Panc1 (cell line): ENCODE data around the gene POLK. TPM values are rescaled to one million over a fixed set of nuclear protein-coding genes. Genes with fewer than 3 reads are reported as not detected.

Experiments
- ATAC-seq: fragments of 200-7000 bp; cut with Tn5 transposase; 2 replicates; pipeline ENCODE4 v1.9.1; 2020; ENCODE audit warnings: mild to moderate bottlenecking, moderate library complexity
- BruUV-seq: library from RNA; stranded (reverse); fragments of 400-500 nt; replicated peaks from 2 replicates; lab custom pipeline; 2021; lab: Mats Ljungman, UMichigan
- CTCF ChIA-PET: fragments of 300-600 bp; sonication (Branson Sonifier 250); formaldehyde crosslinking; loops from one replicate; lab custom pipeline; 2022; ENCODE audit warnings: antibody characterized with exemption; lab: Charles Lee
- POLR2A ChIA-PET: fragments of 300-600 bp; sonication (Branson Sonifier 250); formaldehyde crosslinking; loops from one replicate; lab custom pipeline; 2022; ENCODE audit warnings: antibody characterized with exemption; lab: Charles Lee
- DNase-seq: peaks from one replicate; pipeline ENCODE4 v3.0.0-alpha.2; 2010; ENCODE audit warnings: low read depth, low spot score
- H3K27ac ChIP-seq: 2 replicates; pipeline ENCODE4 v1.5.1; 2011; ENCODE audit warnings: mild to moderate bottlenecking, low read length, inconsistent platforms
- H3K27me3 ChIP-seq: fragments of 200-500 bp; sonication (Bioruptor generic); 2 replicates; pipeline ENCODE4 v1.6.0; 2014; ENCODE audit warnings: low read length, inconsistent platforms; ENCODE audit not compliant: control insufficient read depth, insufficient read depth
- H3K36me3 ChIP-seq: fragments of 200-500 bp; sonication (Bioruptor generic); 2 replicates; pipeline ENCODE4 v1.5.1; 2014; ENCODE audit warnings: inconsistent platforms, mild to moderate bottlenecking, low read length, moderate library complexity; ENCODE audit not compliant: control insufficient read depth, insufficient read depth
- H3K4me1 ChIP-seq: 2 replicates; pipeline ENCODE4 v1.5.1; 2011; ENCODE audit warnings: inconsistent platforms, mild to moderate bottlenecking, low read length, moderate library complexity; ENCODE audit not compliant: control insufficient read depth, insufficient read depth
- H3K4me3 ChIP-seq, 2 experiments: 2 replicates each; pipeline ENCODE4 v1.5.1; 2011 to 2012; ENCODE audit warnings: low read depth in 2 of 2, low read length in 2 of 2, mild to moderate bottlenecking in 2 of 2, inconsistent platforms in 1 of 2, moderate library complexity in 1 of 2
- H3K9me3 ChIP-seq: fragments of 200-500 bp; sonication (Bioruptor generic); 2 replicates; pipeline ENCODE4 v1.5.1; 2014; ENCODE audit warnings: low read depth, mild to moderate bottlenecking, inconsistent platforms, low read length, moderate library complexity; ENCODE audit not compliant: control insufficient read depth, insufficient read depth
- CTCF ChIP-seq: fragments of 450-650 bp; IDR thresholded peaks from 2 replicates; pipeline ENCODE4 v1.5.1; 2017; ENCODE audit warnings: mild to moderate bottlenecking
- POLR2AphosphoS5 ChIP-seq: IDR thresholded peaks from 2 replicates; pipeline ENCODE4 v1.6.1; 2012; ENCODE audit warnings: mild to moderate bottlenecking, low read depth, low read length, moderate library complexity
- REST ChIP-seq, 2 experiments: IDR thresholded peaks; 2 replicates each; pipeline ENCODE4 v1.6.1; 2011 to 2012; ENCODE audit warnings: low read depth in 2 of 2, control low read depth in 1 of 2, low read length in 1 of 2, mild to moderate bottlenecking in 1 of 2, moderate library complexity in 1 of 2; ENCODE audit not compliant: insufficient read depth in 1 of 2
- SIN3A ChIP-seq: IDR thresholded peaks from 2 replicates; pipeline ENCODE4 v1.6.1; 2012; ENCODE audit warnings: low read depth, mild to moderate bottlenecking, low read length, moderate library complexity, borderline replicate concordance; ENCODE audit not compliant: insufficient read depth
- TCF7L2 ChIP-seq: IDR thresholded peaks from 2 replicates; pipeline ENCODE4 v1.6.1; 2011; ENCODE audit warnings: mild to moderate bottlenecking, low read depth, low read length, inconsistent platforms
- in situ Hi-C: cut with HindIII; loops from 2 replicates; pipeline ENCODE4 v1.10.0; 2016; ENCODE audit warnings: low sequenced_read_pairs, low pct_unique_long_range_greater_than_20kb
- intact Hi-C: fragments of 100-400 bp; cut with micrococcal nuclease; formaldehyde crosslinking; loops from one replicate; pipeline ENCODE4 v1.10.0; 2022; ENCODE audit not compliant: unreplicated experiment
- total RNA-seq: library from RNA; stranded (reverse); gene quantifications from one replicate; pipeline ENCODE4 v1.2.1, GENCODE V29; 2021; ENCODE audit not compliant: unreplicated experiment

POLK gene
- total RNA-seq, 1 experiment from 2014 or later = 21.3 TPM

GRCh38 chr5:75509956-75510355, 1.7 kb upstream of the POLK start:
- H3K4me3 ChIP-seq = peak overlapping the region; percentile 87 to 98
- no peaks in the 10 kb centered on the region for H3K27me3 ChIP-seq
- H3K4me1 ChIP-seq = peaks cover 12% of the 10 kb centered on the region
- ChIA-PET POLR2A (interaction anchor here (0.5 kb wide), 1 partner anchor 115 kb away, joined by 5 read pairs; no protein-coding TSS in a partner anchor), CTCF (no interaction called here)
- in situ Hi-C loops = no loop called here
- peak overlapping the region; percentile 87 for H3K27ac ChIP-seq
- TF ChIP-seq CTCF = no peak
- intact Hi-C loops = loop anchor here (5.0 kb wide), 1 partner anchor 57 kb away; no protein-coding TSS in a partner anchor
- ATAC-seq (no peak), DNase-seq (no peak)
- no peaks in the 10 kb centered on the region; the same call in 1 of the 2 replicates for H3K36me3 ChIP-seq
- H3K9me3 ChIP-seq = no peaks in the 10 kb centered on the region
- BruUV-seq = no TSS peak

GRCh38 chr5:75510417-75510835, 1.3 kb upstream of the POLK start:
- Histone ChIP-seq H3K36me3 (no peaks in the 10 kb centered on the region; the same call in 1 of the 2 replicates), H3K9me3 (no peaks in the 10 kb centered on the region), H3K27ac (peak overlapping the region; percentile 87), H3K4me1 (peaks cover 12% of the 10 kb centered on the region), H3K27me3 (no peaks in the 10 kb centered on the region), H3K4me3 (peak overlapping the region; percentile 87 to 98)
- BruUV-seq = TSS peak; percentile 68
- in situ Hi-C loops (no loop called here), intact Hi-C loops (loop anchor here (5.0 kb wide), 1 partner anchor 57 kb away; no protein-coding TSS in a partner anchor)
- POLR2A ChIA-PET = interaction anchor here (0.6 kb wide), 1 partner anchor 170 kb away, joined by 3 read pairs; no protein-coding TSS in a partner anchor
- ATAC-seq (peak; percentile 7; the same call in 1 of the 2 replicates), DNase-seq (peak; percentile 10)
- TF ChIP-seq SIN3A = no peak
- no peak for TF ChIP-seq REST (IDR thresholded peaks at IDR 0.05; ENCODE audit: insufficient read depth in 1 of 2, low read depth in 2 of 2, low read length in 1 of 2)
- no peak for TF ChIP-seq TCF7L2
- TF ChIP-seq CTCF = no peak
- TF ChIP-seq POLR2AphosphoS5 = no peak
- CTCF ChIA-PET = no interaction called here
